ENCODE results near the gene TMEM201. TPM values are rescaled to one million over a fixed set of nuclear protein-coding genes. Genes with fewer than 3 reads are reported as not detected.
"Not testable (repeated sequence)": the region's sequence is repeated elsewhere in the genome, so short reads cannot be mapped to it uniquely, and the experiment has no call there.

The TMEM201 gene
- total RNA-seq, 1 donor from 2014 or later = 1.9 TPM

- H3K27me3 ChIP-seq = no peaks in the 10 kb centered on the region
- Mint-ChIP-seq H3K36me3 (peaks cover 20% of the 10 kb centered on the region), H3K4me1 (peaks cover 26% of the 10 kb centered on the region), H3K4me3 (no peak overlapping the region), H3K27ac (no peak overlapping the region), H3K27me3 (ENCODE audit: insufficient read depth, low read depth) (peaks cover 2% of the 10 kb centered on the region), H3K9me3 (no peaks in the 10 kb centered on the region)
- no peak overlapping the region for H3K4me3 ChIP-seq
- H4K20me1 ChIP-seq (ENCODE audit: low read depth) = peaks cover 41% of the 10 kb centered on the region
- H3K4me2 ChIP-seq = no peak overlapping the region
- no peaks in the 10 kb centered on the region for H3K9me3 ChIP-seq (ENCODE audit: low read depth)
- no peak overlapping the region for H3K9ac ChIP-seq
- TF ChIP-seq EZH2 (IDR thresholded peaks at IDR 0.05) (no peak), CTCF (IDR thresholded peaks at IDR 0.05) (no peak), EZH2phosphoT487 (IDR thresholded peaks at IDR 0.05) (no peak)
- no peaks in the 10 kb centered on the region for H3F3A ChIP-seq (ENCODE audit: low read depth)
- no peaks in the 10 kb centered on the region for H3K4me1 ChIP-seq
- H2AFZ ChIP-seq (replicated peaks) = no peak overlapping the region
- no peak overlapping the region for H3K27ac ChIP-seq
- H3K36me3 ChIP-seq = peaks cover 7% of the 10 kb centered on the region
- peaks cover 24% of the 10 kb centered on the region for H3K79me2 ChIP-seq (ENCODE audit: low read depth)
- DNase-seq (ENCODE audit: low spot score) = no peak
Observed at GRCh38 chr1:9558271-9558945, 30.3 kb upstream of the TMEM201 start.

GRCh38 chr1:9558946-9559545 lies 29.7 kb upstream of the TMEM201 start:
- H3K4me2 ChIP-seq = no peak overlapping the region
- H2AFZ ChIP-seq (replicated peaks) = no peak overlapping the region
- no peaks in the 10 kb centered on the region for H3K9me3 ChIP-seq (ENCODE audit: low read depth)
- H3K36me3 ChIP-seq = peaks cover 9% of the 10 kb centered on the region
- no peak overlapping the region for H3K27ac ChIP-seq
- no peaks in the 10 kb centered on the region for H3K27me3 ChIP-seq
- no peak for DNase-seq (ENCODE audit: low spot score)
- H3K4me1 Mint-ChIP-seq = peaks cover 22% of the 10 kb centered on the region
- H3K79me2 ChIP-seq (ENCODE audit: low read depth) = peaks cover 20% of the 10 kb centered on the region
- peaks cover 39% of the 10 kb centered on the region for H4K20me1 ChIP-seq (ENCODE audit: low read depth)
- peaks cover 20% of the 10 kb centered on the region for H3K36me3 Mint-ChIP-seq
- H3K9ac ChIP-seq = no peak overlapping the region
- H3K27ac Mint-ChIP-seq = peak overlapping the region; percentile 47
- H3K9me3 Mint-ChIP-seq = peaks cover 4% of the 10 kb centered on the region
- TF ChIP-seq EZH2 (IDR thresholded peaks at IDR 0.05) (no peak), CTCF (IDR thresholded peaks at IDR 0.05) (no peak), EZH2phosphoT487 (IDR thresholded peaks at IDR 0.05) (no peak)
- H3F3A ChIP-seq (ENCODE audit: low read depth) = no peaks in the 10 kb centered on the region
- no peak overlapping the region for H3K4me3 ChIP-seq
- no peaks in the 10 kb centered on the region for H3K4me1 ChIP-seq
- H3K4me3 Mint-ChIP-seq = no peak overlapping the region
- H3K27me3 Mint-ChIP-seq (ENCODE audit: insufficient read depth, low read depth) = peaks cover 2% of the 10 kb centered on the region

DNA sequence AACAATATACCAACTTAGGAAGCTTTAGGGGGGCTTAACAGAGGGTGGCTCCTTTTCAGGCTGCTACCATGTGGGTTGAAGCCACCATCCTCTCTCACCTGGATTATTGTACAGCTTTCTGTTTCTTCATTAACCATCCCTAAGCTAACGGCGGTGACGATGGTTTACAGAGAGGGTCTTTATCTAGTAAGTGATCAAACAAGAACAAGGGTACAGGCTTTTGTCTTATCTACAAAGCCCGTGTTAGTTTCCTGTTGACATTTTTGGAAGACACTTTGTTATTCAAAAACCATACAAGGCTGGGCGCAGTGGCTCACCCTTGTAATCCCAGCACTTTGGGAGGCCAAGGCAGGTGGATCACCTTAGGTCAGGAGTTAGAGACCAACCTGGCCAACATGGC lies 29.0 kb upstream of the TMEM201 start:
- H3K4me3 Mint-ChIP-seq = no peak overlapping the region
- no peak overlapping the region for H3K9ac ChIP-seq
- no peaks in the 10 kb centered on the region for H3F3A ChIP-seq (ENCODE audit: low read depth)
- peaks cover 14% of the 10 kb centered on the region for H3K79me2 ChIP-seq (ENCODE audit: low read depth)
- TF ChIP-seq EZH2 (IDR thresholded peaks at IDR 0.05) (no peak), EZH2phosphoT487 (IDR thresholded peaks at IDR 0.05) (no peak), CTCF (IDR thresholded peaks at IDR 0.05) (no peak)
- no peaks in the 10 kb centered on the region for H3K4me1 ChIP-seq
- H3K27me3 ChIP-seq = no peaks in the 10 kb centered on the region
- H3K9me3 ChIP-seq (ENCODE audit: low read depth) = no peaks in the 10 kb centered on the region
- peaks cover 39% of the 10 kb centered on the region for H4K20me1 ChIP-seq (ENCODE audit: low read depth)
- H3K36me3 ChIP-seq = peaks cover 5% of the 10 kb centered on the region
- no peak for DNase-seq (ENCODE audit: low spot score)
- no peak overlapping the region for H3K27ac Mint-ChIP-seq
- no peak overlapping the region for H3K27ac ChIP-seq
- peaks cover 2% of the 10 kb centered on the region for H3K27me3 Mint-ChIP-seq (ENCODE audit: insufficient read depth, low read depth)
- H3K4me3 ChIP-seq = no peak overlapping the region
- H3K9me3 Mint-ChIP-seq = peaks cover 6% of the 10 kb centered on the region
- no peak overlapping the region for H2AFZ ChIP-seq (replicated peaks)
- peaks cover 23% of the 10 kb centered on the region for H3K36me3 Mint-ChIP-seq
- no peak overlapping the region for H3K4me2 ChIP-seq
- H3K4me1 Mint-ChIP-seq = peaks cover 22% of the 10 kb centered on the region

DNA sequence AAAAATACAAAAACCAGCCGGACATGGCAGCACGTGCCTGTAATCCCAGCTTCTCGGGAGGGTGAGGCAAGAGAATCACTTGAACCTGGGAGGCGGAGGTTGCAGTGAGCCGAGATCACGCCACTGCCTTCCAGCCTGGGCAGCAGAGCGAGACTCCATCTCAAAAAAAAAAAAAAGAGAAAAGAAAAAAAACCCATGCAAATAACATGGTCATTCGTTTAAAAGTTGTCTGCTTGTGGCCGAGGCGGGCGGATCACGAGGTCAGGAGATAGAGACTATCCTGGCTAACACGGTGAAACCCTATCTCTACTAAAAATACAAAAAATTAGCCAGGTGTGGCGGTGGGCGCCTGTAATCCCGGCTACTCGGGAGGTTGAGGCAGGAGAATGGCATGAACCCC lies 28.6 kb upstream of the TMEM201 start:
- peaks cover 39% of the 10 kb centered on the region for H4K20me1 ChIP-seq (ENCODE audit: low read depth)
- DNase-seq (ENCODE audit: low spot score); H3K27me3 ChIP-seq; H3K36me3 ChIP-seq; H3K4me2 ChIP-seq; H3K9me3 ChIP-seq (ENCODE audit: low read depth); H3K27ac ChIP-seq; H3K4me1 ChIP-seq; H3K4me3 Mint-ChIP-seq; H2AFZ ChIP-seq (replicated peaks); H3K9me3 Mint-ChIP-seq; H3K27me3 Mint-ChIP-seq (ENCODE audit: insufficient read depth, low read depth); H3K4me3 ChIP-seq; H3F3A ChIP-seq (ENCODE audit: low read depth); H3K27ac Mint-ChIP-seq; H3K9ac ChIP-seq: not testable (repeated sequence)
- Mint-ChIP-seq H3K36me3 (peaks cover 23% of the 10 kb centered on the region), H3K4me1 (peaks cover 22% of the 10 kb centered on the region)
- H3K79me2 ChIP-seq (ENCODE audit: low read depth) = peaks cover 13% of the 10 kb centered on the region
